Measurements from ENCODE around the gene GID4. TPM values are rescaled to one million over a fixed set of nuclear protein-coding genes. Genes with fewer than 3 reads are reported as not detected.

GID4 gene
- total and polyA plus RNA-seq, 4 donors = 1.7 to 4.9 (median 3.7) TPM

DNA sequence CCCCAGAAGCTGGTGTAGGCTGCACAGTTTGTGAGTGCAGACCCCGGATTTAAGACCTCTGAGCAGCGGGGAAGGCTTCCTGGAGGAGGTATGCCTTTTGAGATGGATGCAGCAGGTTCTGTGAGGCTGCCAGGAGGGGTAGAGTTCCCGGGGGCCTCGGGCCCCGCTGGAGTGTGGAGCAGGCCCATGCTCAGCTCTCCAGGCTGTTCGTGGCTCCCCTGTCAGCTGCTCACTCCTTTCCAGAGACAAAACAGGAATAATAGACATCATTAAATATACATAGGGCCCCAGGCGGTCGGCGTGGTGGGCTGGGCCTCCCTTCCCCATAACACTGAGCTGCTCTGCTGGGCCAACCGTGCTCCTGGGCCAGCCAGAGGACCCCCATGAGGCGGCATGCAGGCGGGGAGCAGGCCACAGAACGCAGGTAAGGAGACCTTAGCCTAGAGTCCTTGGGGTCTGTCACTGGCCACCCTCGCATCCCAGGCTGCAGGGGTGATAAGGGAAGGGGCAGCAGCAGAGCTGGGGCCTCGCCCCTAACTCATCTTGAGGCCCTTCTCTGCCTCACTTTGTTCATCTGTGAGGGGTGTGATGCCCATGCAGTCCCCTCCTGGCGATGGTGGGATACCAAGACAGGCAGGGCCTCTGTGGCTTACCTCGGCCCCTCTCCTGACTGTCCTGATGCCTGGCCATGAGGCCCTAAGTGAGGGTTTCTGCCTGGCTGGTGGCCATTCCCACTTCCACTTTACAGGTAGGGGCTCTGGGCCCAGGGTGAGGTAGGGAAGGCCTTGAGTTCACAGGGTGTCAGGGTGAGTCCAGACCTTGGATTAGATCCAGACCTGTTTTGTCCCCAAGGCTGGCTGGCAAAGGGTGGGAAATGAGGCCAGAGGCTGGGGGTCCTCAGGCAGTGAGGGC, 69.4 kb downstream of the GID4 start, which contains the start of gene MYO15A:
MYO15A (plus strand) TSS at position 356 of the 912 bp plus-strand sequence. CDS start 10,045 bp downstream, outside the sequence.
- TF ChIP-seq EGR1 (IDR thresholded peaks at IDR 0.05; ENCODE audit: low read depth in 2 of 2) (no peak), HNF4G (IDR thresholded peaks at IDR 0.05) (no peak), SP1 (IDR thresholded peaks at IDR 0.05) (no peak), YY1 (IDR thresholded peaks at IDR 0.05) (no peak), NR2F2 (IDR thresholded peaks at IDR 0.05) (no peak), GABPA (IDR thresholded peaks at IDR 0.05 in 1 of 2, conservative IDR thresholded peaks at IDR 0.05 in 1 of 2) (no peak), HNF4A (conservative IDR thresholded peaks at IDR 0.05) (no peak), RAD21 (IDR thresholded peaks at IDR 0.05) (no peak)
- TF ChIP-seq, protein P1, sequence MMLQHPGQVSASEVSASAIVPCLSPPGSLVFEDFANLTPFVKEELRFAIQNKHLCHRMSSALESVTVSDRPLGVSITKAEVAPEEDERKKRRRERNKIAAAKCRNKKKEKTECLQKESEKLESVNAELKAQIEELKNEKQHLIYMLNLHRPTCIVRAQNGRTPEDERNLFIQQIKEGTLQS (IDR thresholded peaks at IDR 0.05) = no peak
- TF ChIP-seq, protein P2, sequence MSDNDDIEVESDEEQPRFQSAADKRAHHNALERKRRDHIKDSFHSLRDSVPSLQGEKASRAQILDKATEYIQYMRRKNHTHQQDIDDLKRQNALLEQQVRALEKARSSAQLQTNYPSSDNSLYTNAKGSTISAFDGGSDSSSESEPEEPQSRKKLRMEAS (IDR thresholded peaks at IDR 0.05) = no peak
- TF ChIP-seq, protein P3, sequence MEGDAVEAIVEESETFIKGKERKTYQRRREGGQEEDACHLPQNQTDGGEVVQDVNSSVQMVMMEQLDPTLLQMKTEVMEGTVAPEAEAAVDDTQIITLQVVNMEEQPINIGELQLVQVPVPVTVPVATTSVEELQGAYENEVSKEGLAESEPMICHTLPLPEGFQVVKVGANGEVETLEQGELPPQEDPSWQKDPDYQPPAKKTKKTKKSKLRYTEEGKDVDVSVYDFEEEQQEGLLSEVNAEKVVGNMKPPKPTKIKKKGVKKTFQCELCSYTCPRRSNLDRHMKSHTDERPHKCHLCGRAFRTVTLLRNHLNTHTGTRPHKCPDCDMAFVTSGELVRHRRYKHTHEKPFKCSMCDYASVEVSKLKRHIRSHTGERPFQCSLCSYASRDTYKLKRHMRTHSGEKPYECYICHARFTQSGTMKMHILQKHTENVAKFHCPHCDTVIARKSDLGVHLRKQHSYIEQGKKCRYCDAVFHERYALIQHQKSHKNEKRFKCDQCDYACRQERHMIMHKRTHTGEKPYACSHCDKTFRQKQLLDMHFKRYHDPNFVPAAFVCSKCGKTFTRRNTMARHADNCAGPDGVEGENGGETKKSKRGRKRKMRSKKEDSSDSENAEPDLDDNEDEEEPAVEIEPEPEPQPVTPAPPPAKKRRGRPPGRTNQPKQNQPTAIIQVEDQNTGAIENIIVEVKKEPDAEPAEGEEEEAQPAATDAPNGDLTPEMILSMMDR (IDR thresholded peaks at IDR 0.05; ENCODE audit: low read depth, low read length, missing input control) = no peak
- TF ChIP-seq, protein P4, sequence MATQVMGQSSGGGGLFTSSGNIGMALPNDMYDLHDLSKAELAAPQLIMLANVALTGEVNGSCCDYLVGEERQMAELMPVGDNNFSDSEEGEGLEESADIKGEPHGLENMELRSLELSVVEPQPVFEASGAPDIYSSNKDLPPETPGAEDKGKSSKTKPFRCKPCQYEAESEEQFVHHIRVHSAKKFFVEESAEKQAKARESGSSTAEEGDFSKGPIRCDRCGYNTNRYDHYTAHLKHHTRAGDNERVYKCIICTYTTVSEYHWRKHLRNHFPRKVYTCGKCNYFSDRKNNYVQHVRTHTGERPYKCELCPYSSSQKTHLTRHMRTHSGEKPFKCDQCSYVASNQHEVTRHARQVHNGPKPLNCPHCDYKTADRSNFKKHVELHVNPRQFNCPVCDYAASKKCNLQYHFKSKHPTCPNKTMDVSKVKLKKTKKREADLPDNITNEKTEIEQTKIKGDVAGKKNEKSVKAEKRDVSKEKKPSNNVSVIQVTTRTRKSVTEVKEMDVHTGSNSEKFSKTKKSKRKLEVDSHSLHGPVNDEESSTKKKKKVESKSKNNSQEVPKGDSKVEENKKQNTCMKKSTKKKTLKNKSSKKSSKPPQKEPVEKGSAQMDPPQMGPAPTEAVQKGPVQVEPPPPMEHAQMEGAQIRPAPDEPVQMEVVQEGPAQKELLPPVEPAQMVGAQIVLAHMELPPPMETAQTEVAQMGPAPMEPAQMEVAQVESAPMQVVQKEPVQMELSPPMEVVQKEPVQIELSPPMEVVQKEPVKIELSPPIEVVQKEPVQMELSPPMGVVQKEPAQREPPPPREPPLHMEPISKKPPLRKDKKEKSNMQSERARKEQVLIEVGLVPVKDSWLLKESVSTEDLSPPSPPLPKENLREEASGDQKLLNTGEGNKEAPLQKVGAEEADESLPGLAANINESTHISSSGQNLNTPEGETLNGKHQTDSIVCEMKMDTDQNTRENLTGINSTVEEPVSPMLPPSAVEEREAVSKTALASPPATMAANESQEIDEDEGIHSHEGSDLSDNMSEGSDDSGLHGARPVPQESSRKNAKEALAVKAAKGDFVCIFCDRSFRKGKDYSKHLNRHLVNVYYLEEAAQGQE (IDR thresholded peaks at IDR 0.05) = no peak
- WGBS = 91% methylated on average over 17 of the region's 17 CpGs
- no peak for DNase-seq (ENCODE audit: low spot score)
- no peaks in the 10 kb centered on the region for H3K9me3 ChIP-seq (ENCODE audit: control insufficient read depth in 4 of 4, low read length in 3 of 4)
- no peak within 1 kb of the TSS for H3K4me3 ChIP-seq (ENCODE audit: low read depth in 1 of 3, low read length in 3 of 3)
- peaks cover 0 to 23% (median 6%) of the 10 kb centered on the region in 4 donors for H3K36me3 ChIP-seq (ENCODE audit: control insufficient read depth in 4 of 4, insufficient read depth in 3 of 4, low read depth in 1 of 4, low read length in 3 of 4)
- peaks cover 0 to 41% (median 20%) of the 10 kb centered on the region in 4 donors for H3K4me1 ChIP-seq (ENCODE audit: control insufficient read depth in 4 of 4, insufficient read depth in 4 of 4, low read length in 3 of 4)
- no peaks in the 10 kb centered on the region for H3K27me3 ChIP-seq (ENCODE audit: control insufficient read depth in 4 of 4, insufficient read depth in 4 of 4, low read length in 3 of 4)
- no peak within 1 kb of the TSS for H3K27ac ChIP-seq (ENCODE audit: low read depth in 1 of 2, low read length in 2 of 2)
- H3K9ac ChIP-seq (ENCODE audit: low read depth in 1 of 2, low read length in 2 of 2) = no peak within 1 kb of the TSS

DNA sequence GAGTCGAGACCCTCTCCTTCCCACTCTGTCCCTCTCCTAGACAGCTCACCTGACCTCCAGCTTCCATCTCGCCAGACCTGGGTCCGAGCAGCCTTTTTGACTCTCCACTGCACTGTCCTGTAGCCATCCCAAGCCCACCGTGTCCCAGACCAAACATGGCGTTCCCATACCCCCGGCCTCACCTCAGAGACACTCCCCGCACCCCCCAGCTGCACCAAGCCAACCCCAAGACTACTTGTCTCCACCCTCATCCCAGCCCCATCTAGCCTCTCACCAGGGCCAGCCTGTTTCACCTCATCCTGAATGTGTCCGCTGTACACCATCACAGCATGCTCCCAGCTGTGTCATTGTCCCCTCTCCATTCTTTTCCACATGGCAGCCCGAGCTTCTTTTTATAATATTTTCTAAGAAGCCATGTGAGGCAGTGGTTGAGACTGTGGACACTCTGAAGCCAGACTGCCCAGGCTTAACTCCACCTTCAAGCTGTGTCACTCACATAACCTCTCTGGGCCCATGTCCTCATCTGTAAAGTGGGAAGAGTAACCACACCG, 70.8 kb downstream of the GID4 start:
- Histone ChIP-seq H3K36me3 (ENCODE audit: control insufficient read depth in 4 of 4, insufficient read depth in 3 of 4, low read depth in 1 of 4, low read length in 3 of 4) (peaks cover 0 to 23% (median 6%) of the 10 kb centered on the region in 4 donors), H3K4me1 (ENCODE audit: control insufficient read depth in 4 of 4, insufficient read depth in 4 of 4, low read length in 3 of 4) (peaks cover 0 to 52% (median 31%) of the 10 kb centered on the region in 4 donors), H3K9ac (ENCODE audit: low read depth in 1 of 2, low read length in 2 of 2) (no peak overlapping the region), H3K27ac (ENCODE audit: low read depth in 1 of 2, low read length in 2 of 2) (no peak overlapping the region), H3K4me3 (ENCODE audit: low read depth in 1 of 3, low read length in 3 of 3) (no peak overlapping the region), H3K27me3 (ENCODE audit: control insufficient read depth in 4 of 4, insufficient read depth in 4 of 4, low read length in 3 of 4) (no peaks in the 10 kb centered on the region), H3K9me3 (ENCODE audit: control insufficient read depth in 4 of 4, low read length in 3 of 4) (no peaks in the 10 kb centered on the region)
- WGBS = 82% methylated on average over 10 of the region's 10 CpGs
- DNase-seq (ENCODE audit: low spot score) = no peak
- TF ChIP-seq RXRA (IDR thresholded peaks at IDR 0.05) (no peak), GABPA (IDR thresholded peaks at IDR 0.05 in 1 of 2, conservative IDR thresholded peaks at IDR 0.05 in 1 of 2) (no peak), SP1 (IDR thresholded peaks at IDR 0.05) (no peak), FOXA1 (IDR thresholded peaks at IDR 0.05) (no peak), NR2F2 (IDR thresholded peaks at IDR 0.05) (no peak), HNF4A (conservative IDR thresholded peaks at IDR 0.05) (no peak), JUND (IDR thresholded peaks at IDR 0.05) (no peak), YY1 (IDR thresholded peaks at IDR 0.05) (no peak), EGR1 (IDR thresholded peaks at IDR 0.05; ENCODE audit: low read depth in 2 of 2) (no peak), RAD21 (IDR thresholded peaks at IDR 0.05) (no peak)
- TF ChIP-seq, protein P4 (IDR thresholded peaks at IDR 0.05) = no peak
- TF ChIP-seq, protein P5, sequence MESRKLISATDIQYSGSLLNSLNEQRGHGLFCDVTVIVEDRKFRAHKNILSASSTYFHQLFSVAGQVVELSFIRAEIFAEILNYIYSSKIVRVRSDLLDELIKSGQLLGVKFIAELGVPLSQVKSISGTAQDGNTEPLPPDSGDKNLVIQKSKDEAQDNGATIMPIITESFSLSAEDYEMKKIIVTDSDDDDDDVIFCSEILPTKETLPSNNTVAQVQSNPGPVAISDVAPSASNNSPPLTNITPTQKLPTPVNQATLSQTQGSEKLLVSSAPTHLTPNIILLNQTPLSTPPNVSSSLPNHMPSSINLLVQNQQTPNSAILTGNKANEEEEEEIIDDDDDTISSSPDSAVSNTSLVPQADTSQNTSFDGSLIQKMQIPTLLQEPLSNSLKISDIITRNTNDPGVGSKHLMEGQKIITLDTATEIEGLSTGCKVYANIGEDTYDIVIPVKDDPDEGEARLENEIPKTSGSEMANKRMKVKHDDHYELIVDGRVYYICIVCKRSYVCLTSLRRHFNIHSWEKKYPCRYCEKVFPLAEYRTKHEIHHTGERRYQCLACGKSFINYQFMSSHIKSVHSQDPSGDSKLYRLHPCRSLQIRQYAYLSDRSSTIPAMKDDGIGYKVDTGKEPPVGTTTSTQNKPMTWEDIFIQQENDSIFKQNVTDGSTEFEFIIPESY (IDR thresholded peaks at IDR 0.05) = no peak
